ENCODE measurements around the gene RANBP1. TPM values are rescaled to one million over a fixed set of nuclear protein-coding genes. Genes with fewer than 3 reads are reported as not detected.
A peak's percentile ranks its signal among the peaks of the same experiment; 100 is the strongest.

RANBP1 gene
- total RNA-seq, 1 donor from 2014 or later: 177 TPM

DNA sequence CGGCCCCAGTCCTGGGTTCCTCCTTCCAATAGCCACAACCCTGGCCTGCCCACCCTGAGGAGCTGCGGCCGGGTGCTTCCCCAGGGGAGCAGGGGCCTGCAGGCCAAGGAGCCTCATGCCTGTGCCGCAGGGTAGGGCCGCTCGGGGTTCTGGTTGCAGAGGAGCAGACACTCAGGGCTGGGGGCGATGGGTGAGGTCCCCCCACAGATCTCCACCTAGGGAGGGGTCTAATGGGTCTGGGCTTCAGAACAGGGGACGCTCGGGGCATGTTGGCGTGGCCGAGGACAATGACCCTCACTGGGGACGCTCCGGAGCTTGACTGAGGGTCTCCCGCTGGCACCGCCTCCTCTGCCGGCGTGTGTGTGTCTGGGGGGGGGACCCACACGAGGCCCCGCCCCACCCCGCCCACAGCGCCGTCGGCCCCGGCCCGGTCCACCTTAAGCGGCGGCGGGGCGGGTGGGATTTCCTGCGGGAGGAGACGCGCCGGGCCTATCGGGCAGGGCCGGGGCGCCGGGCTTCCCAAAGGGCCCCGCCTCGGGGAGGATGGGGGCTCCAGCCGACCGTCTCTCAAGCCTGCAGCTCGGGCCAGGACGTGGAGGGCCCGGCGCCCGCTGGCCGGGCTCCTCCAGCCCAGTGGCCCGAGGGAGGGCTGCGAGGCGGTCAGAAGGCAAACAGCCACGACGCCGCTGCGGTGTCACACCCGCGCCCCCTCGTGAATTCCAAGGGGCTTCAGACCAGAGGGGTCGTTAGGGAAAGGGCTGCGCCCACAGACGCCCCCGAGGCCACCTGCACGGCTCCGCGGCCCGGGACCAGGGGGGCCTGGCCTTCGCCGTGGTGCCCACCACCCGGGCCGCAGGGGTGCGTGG lies 15.1 kb downstream of the RANBP1 start:
- Histone ChIP-seq H3K36me3 (peaks cover 0 to 10% of the 10 kb centered on the region in 2 donors), H3K27ac (peak overlapping the region; percentile 89), H3K9me3 (no peaks in the 10 kb centered on the region), H3K27me3 (no peaks in the 10 kb centered on the region), H3K4me3 (peak overlapping the region; percentile 97 to 100), H3K4me1 (peaks cover 48% of the 10 kb centered on the region)
- intact Hi-C loops (cut with DNase I): loop anchor here (2.0 kb wide), 1 partner anchor 50 kb away; the partner anchor contains the start of gene DGCR8
- TF ChIP-seq POLR2A (IDR thresholded peaks at IDR 0.05) (no peak), POLR2AphosphoS5 (IDR thresholded peaks at IDR 0.05; ENCODE audit: insufficient read depth in 1 of 2, low read depth in 1 of 2) (peak in 1 of 2 donors; percentile 35)
- TF ChIP-seq, protein P1, sequence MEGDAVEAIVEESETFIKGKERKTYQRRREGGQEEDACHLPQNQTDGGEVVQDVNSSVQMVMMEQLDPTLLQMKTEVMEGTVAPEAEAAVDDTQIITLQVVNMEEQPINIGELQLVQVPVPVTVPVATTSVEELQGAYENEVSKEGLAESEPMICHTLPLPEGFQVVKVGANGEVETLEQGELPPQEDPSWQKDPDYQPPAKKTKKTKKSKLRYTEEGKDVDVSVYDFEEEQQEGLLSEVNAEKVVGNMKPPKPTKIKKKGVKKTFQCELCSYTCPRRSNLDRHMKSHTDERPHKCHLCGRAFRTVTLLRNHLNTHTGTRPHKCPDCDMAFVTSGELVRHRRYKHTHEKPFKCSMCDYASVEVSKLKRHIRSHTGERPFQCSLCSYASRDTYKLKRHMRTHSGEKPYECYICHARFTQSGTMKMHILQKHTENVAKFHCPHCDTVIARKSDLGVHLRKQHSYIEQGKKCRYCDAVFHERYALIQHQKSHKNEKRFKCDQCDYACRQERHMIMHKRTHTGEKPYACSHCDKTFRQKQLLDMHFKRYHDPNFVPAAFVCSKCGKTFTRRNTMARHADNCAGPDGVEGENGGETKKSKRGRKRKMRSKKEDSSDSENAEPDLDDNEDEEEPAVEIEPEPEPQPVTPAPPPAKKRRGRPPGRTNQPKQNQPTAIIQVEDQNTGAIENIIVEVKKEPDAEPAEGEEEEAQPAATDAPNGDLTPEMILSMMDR (IDR thresholded peaks at IDR 0.05): no peak
- DNase-seq (ENCODE audit: extremely low spot score in 2 of 2): no peak

- peak within 1 kb of the TSS; percentile 97 to 100 for H3K4me3 ChIP-seq
- no peaks in the 10 kb centered on the region for H3K9me3 ChIP-seq
- TF ChIP-seq POLR2A (IDR thresholded peaks at IDR 0.05) (no peak), POLR2AphosphoS5 (IDR thresholded peaks at IDR 0.05; ENCODE audit: insufficient read depth in 1 of 2, low read depth in 1 of 2) (no peak)
- TF ChIP-seq, protein P1 (IDR thresholded peaks at IDR 0.05): no peak
- DNase-seq (ENCODE audit: extremely low spot score in 2 of 2): no peak
- intact Hi-C loops (cut with DNase I): loop anchor here (2.0 kb wide), 1 partner anchor 51 kb away; the partner anchor contains the start of gene DGCR8
- H3K27me3 ChIP-seq: no peaks in the 10 kb centered on the region
- peaks cover 0 to 5% of the 10 kb centered on the region in 2 donors for H3K36me3 ChIP-seq
- peak within 1 kb of the TSS; percentile 89 for H3K27ac ChIP-seq
- H3K4me1 ChIP-seq: peaks cover 54% of the 10 kb centered on the region
Observed at GRCh38 chr22:20131597-20131858, 15.6 kb downstream of the RANBP1 start, which contains the start of gene ZDHHC8. ZDHHC8 (plus strand) TSS chr22:20131804; CDS start chr22:20131948, 144 bp downstream.

DNA sequence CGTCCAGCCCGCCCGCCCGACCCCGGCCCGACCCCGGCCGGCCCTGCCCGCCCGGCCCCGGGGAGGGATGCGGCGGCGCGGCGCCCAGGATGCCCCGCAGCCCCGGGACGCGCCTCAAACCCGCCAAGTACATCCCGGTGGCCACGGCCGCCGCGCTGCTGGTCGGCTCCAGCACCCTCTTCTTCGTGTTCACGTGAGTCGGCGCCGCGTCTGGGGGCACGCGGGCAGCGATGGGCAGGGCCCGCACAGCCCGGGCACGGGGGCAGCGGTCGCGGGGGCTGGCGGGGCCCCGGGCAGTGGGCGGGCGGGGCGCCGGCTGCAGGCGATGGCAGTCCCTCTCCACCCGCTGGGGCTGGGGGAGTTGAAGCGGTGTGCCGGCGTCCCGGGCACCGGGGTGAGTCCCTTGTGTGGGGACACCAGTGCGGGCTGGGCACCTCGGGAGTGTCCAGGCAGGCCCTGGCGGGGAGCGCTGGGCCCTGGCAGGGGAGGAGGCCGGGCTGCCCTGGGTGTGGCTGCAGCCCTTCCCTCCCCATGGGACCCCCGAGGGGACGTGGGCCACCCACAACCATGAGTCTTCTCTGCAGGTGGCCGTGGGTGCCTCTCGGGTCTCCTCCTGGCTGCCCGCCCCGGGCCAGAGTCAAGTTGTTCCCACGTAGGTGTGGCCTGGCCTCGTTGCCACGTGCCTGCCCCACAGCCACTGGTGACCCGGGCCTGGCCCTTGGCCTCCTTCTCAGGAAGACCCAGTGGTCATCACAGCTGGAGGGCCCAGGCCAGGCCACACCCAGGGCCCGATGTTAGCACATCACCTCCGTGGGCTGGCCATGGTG lies 16.2 kb downstream of the RANBP1 start:
- H3K9me3 ChIP-seq: no peaks in the 10 kb centered on the region
- no peak for DNase-seq (ENCODE audit: extremely low spot score in 2 of 2)
- H3K27ac ChIP-seq: peak overlapping the region; percentile 57
- no peak for TF ChIP-seq POLR2AphosphoS5 (IDR thresholded peaks at IDR 0.05; ENCODE audit: insufficient read depth in 1 of 2, low read depth in 1 of 2)
- TF ChIP-seq, protein P1 (IDR thresholded peaks at IDR 0.05): no peak
- no peak for TF ChIP-seq POLR2A (IDR thresholded peaks at IDR 0.05)
- intact Hi-C loops (cut with DNase I): loop anchor here (2.0 kb wide), 1 partner anchor 51 kb away; the partner anchor contains the start of gene DGCR8
- H3K4me1 ChIP-seq: peaks cover 59% of the 10 kb centered on the region
- H3K27me3 ChIP-seq: no peaks in the 10 kb centered on the region
- peak overlapping the region; percentile 97 to 100 for H3K4me3 ChIP-seq
- peaks cover 0 to 5% of the 10 kb centered on the region in 2 donors for H3K36me3 ChIP-seq

GRCh38 chr22:20132686-20133246 lies 16.9 kb downstream of the RANBP1 start:
- H3K4me1 ChIP-seq: peaks cover 66% of the 10 kb centered on the region
- peak overlapping the region; percentile 57 for H3K27ac ChIP-seq
- no peaks in the 10 kb centered on the region for H3K27me3 ChIP-seq
- peak overlapping the region; percentile 97 to 100 for H3K4me3 ChIP-seq
- H3K9me3 ChIP-seq: no peaks in the 10 kb centered on the region
- no peak for DNase-seq (ENCODE audit: extremely low spot score in 2 of 2)
- H3K36me3 ChIP-seq: no peaks in the 10 kb centered on the region
- TF ChIP-seq POLR2AphosphoS5 (IDR thresholded peaks at IDR 0.05; ENCODE audit: insufficient read depth in 1 of 2, low read depth in 1 of 2) (no peak), POLR2A (IDR thresholded peaks at IDR 0.05) (no peak)
- TF ChIP-seq, protein P1 (IDR thresholded peaks at IDR 0.05): no peak
- intact Hi-C loops (cut with DNase I): no loop called here

Measured in vagina (tissue), 2 donors.